Transverse colon (tissue), 4 donors: Measurements from ENCODE around the gene RPS24. TPM values are rescaled to one million over a fixed set of nuclear protein-coding genes. Genes with fewer than 3 reads are reported as not detected.

Experiments used
- DNase-seq: peaks from one replicate; pipeline ENCODE4 v3.0.0-alpha.2; 2019
- H3K27ac ChIP-seq, 4 donors: fragments of 200-600 bp; sonication (generic); 2 replicates each; pipeline ENCODE4 v1.5.1; 2016 to 2018; ENCODE audit warnings: inconsistent platforms in 4 of 4
- H3K27me3 ChIP-seq: fragments of 200-600 bp; sonication (generic); 2 replicates; pipeline ENCODE4 v1.5.1; 2017; ENCODE audit warnings: inconsistent platforms
- H3K36me3 ChIP-seq, 4 donors: fragments of 200-600 bp; sonication (generic); 2 replicates each; pipeline ENCODE4 v1.5.1; 2017 to 2019; ENCODE audit warnings: inconsistent platforms in 4 of 4
- H3K4me1 ChIP-seq, 4 donors: fragments of 200-600 bp; sonication (generic); 2 replicates each; pipeline ENCODE4 v1.5.1; 2017 to 2020; ENCODE audit warnings: inconsistent platforms in 4 of 4
- H3K4me3 ChIP-seq, 4 donors: fragments of 200-600 bp; sonication (generic); 1 replicate in 1 of 4; 2 replicates in 3 of 4; pipeline versions ENCODE4 v1.5.1 to v1.6.1; 2017 to 2019; ENCODE audit warnings: inconsistent platforms in 4 of 4
- H3K9me3 ChIP-seq, 2 donors: fragments of 200-600 bp; sonication (generic); 2 replicates each; pipeline ENCODE4 v1.5.1; 2017 to 2019; ENCODE audit warnings: inconsistent platforms in 2 of 2
- EP300 ChIP-seq: sonication (generic); formaldehyde crosslinking; IDR thresholded peaks from one replicate; pipeline ENCODE4 v1.6.1; 2017; ENCODE audit warnings: antibody characterized with exemption, low read depth
- POLR2A ChIP-seq: fragments of 450-650 bp; IDR thresholded peaks from one replicate; pipeline ENCODE4 v1.6.1; 2016; ENCODE audit warnings: antibody characterized with exemption, mild to moderate bottlenecking, moderate library complexity
- POLR2AphosphoS5 ChIP-seq, 3 donors: sonication (generic); formaldehyde crosslinking; IDR thresholded peaks; one replicate each; pipeline ENCODE4 v1.6.1; 2016; ENCODE audit warnings: antibody characterized with exemption in 3 of 3
- WGBS, 2 donors: methylation state at CpG; one replicate each; pipeline ENCODE4 v1.1.5; 2018; ENCODE audit warnings: low coverage in 1 of 2; 5-methylcytosine and 5-hydroxymethylcytosine counted together
- in situ Hi-C, 4 donors: fragments of 200-750 bp; cut with MboI; loops; one replicate each; pipeline versions ENCODE4 v1.15.0 to v1.15.1; 2017; ENCODE audit warnings: low sequenced_read_pairs in 3 of 4, low pct_ligation_motif_present in 1 of 4, low pct_unique_long_range_greater_than_20kb in 1 of 4
- intact Hi-C: fragments of 100-400 bp; cut with DNase I; formaldehyde crosslinking; loops from one replicate; pipeline ENCODE4 v1.15.1; 2023; ENCODE audit warnings: low total_unique reads
- total RNA-seq, 4 donors: library from RNA; depleted of rRNA; stranded (reverse); fragments of >200 nt; gene quantifications; one replicate each; pipeline ENCODE4 v1.1.0, GENCODE V29; 2016
- TF ChIP-seq, protein P1 (sequence below), 5 experiments: fragments of 200-600 bp in 3 of 5; fragments of 450-650 bp in 2 of 5; sonication (generic) in 3 of 5; IDR thresholded peaks; 1 replicate in 2 of 5; 2 replicates in 3 of 5; pipeline ENCODE4 v1.5.1; 2016 to 2017; ENCODE audit warnings: antibody characterized with exemption in 5 of 5, inconsistent platforms in 3 of 5, mild to moderate bottlenecking in 2 of 5, moderate library complexity in 1 of 5

RPS24 gene
- total RNA-seq, 4 donors from 2014 or later = 562 to 2,370 (median 1,752) TPM

DNA sequence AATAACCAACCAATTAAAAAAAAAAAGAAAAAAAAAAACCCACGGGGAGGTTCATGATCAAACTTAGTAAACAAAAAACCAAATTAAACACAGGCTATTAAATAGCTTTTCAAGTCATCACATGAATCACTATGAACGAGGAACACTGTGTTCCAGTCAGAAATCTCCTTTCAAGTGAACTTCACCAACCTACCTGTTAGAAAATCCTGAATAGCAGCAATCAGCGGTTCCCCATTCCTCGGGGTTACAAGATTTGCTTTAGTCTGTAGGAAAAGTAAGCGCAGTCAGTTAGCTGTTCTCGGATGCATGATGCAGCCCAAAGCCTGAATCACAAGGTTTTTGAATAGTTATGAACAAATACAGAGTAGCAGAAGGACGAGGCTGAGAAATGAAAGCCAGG is 23.4 kb upstream of the RPS24 start:
- 81 to 85% methylated on average over 6 to 7 of the region's 7 CpGs for WGBS, 2 donors
- H3K27ac ChIP-seq = no peak overlapping the region
- intact Hi-C loops = no loop called here
- no peaks in the 10 kb centered on the region for H3K4me1 ChIP-seq
- TF ChIP-seq, protein P1, sequence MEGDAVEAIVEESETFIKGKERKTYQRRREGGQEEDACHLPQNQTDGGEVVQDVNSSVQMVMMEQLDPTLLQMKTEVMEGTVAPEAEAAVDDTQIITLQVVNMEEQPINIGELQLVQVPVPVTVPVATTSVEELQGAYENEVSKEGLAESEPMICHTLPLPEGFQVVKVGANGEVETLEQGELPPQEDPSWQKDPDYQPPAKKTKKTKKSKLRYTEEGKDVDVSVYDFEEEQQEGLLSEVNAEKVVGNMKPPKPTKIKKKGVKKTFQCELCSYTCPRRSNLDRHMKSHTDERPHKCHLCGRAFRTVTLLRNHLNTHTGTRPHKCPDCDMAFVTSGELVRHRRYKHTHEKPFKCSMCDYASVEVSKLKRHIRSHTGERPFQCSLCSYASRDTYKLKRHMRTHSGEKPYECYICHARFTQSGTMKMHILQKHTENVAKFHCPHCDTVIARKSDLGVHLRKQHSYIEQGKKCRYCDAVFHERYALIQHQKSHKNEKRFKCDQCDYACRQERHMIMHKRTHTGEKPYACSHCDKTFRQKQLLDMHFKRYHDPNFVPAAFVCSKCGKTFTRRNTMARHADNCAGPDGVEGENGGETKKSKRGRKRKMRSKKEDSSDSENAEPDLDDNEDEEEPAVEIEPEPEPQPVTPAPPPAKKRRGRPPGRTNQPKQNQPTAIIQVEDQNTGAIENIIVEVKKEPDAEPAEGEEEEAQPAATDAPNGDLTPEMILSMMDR (IDR thresholded peaks at IDR 0.05) = no peak
- TF ChIP-seq POLR2AphosphoS5 (IDR thresholded peaks at IDR 0.05) (no peak), POLR2A (no peak), EP300 (no peak)
- H3K27me3 ChIP-seq = no peaks in the 10 kb centered on the region
- peaks cover 0 to 86% (median 34%) of the 10 kb centered on the region in 4 donors for H3K36me3 ChIP-seq
- no peak for DNase-seq
- no peaks in the 10 kb centered on the region for H3K9me3 ChIP-seq
- in situ Hi-C loops = loop anchor here in 1 of 4 donors (25.0 kb wide), 1 partner anchor 173 kb away; no protein-coding TSS in a partner anchor
- no peak overlapping the region for H3K4me3 ChIP-seq

DNA sequence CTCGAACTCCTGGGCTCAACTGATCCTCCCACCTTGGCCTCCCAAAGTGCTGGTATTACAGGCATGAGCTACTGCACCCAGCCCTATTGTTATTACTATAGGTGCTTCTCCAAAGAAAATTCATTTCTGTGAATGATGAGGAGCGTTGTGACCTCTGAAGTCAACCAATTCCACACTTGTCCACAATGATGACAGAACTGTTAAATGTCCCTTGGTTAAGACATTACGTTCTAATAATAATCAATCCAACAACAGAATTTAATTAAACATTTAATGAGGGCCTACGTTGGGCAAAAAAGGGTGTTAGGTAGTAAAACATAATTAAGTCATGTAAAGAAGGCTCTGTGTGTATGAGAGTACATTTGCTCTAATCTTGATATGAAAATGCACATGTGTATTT is 22.6 kb upstream of the RPS24 start:
- no peak overlapping the region for H3K4me3 ChIP-seq
- H3K4me1 ChIP-seq = no peaks in the 10 kb centered on the region
- intact Hi-C loops (no loop called here), in situ Hi-C loops (loop anchor here in 1 of 4 donors (25.0 kb wide), 1 partner anchor 174 kb away; no protein-coding TSS in a partner anchor)
- WGBS, 2 donors = 87 to 94% methylated on average over 3 to 4 of the region's 4 CpGs
- no peak for DNase-seq
- no peaks in the 10 kb centered on the region for H3K9me3 ChIP-seq
- H3K36me3 ChIP-seq = peaks cover 0 to 87% (median 34%) of the 10 kb centered on the region in 4 donors
- H3K27ac ChIP-seq = no peak overlapping the region
- H3K27me3 ChIP-seq = no peaks in the 10 kb centered on the region
- TF ChIP-seq POLR2AphosphoS5 (IDR thresholded peaks at IDR 0.05) (no peak), EP300 (no peak), POLR2A (no peak)
- TF ChIP-seq, protein P1 (IDR thresholded peaks at IDR 0.05) = no peak

DNA sequence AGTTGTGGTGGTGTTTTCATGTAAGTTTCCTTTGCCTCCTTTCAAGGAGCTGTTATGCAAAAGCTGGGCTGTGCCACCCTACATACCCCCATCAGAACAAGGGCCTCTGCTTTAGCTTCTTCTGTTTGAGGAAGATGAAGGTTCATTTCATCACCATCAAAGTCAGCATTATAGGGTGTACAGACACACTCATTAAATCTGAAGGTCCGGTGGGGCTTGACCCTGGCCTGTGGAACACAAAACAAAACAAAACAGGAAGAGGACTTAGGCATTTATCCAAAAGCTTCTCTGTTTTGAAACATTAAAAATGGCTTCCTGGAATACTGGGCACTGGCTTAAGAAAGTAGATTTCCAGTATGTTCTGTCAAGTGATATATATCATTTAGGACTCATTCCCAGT is 20.1 kb upstream of the RPS24 start:
- no peak for DNase-seq
- intact Hi-C loops = no loop called here
- 86% methylated on average over 1 of the region's 1 CpG; no CpG with 5 or more reads in 1 of the 2 donors for WGBS, 2 donors
- no peak overlapping the region for H3K27ac ChIP-seq
- no peaks in the 10 kb centered on the region for H3K27me3 ChIP-seq
- no peaks in the 10 kb centered on the region for H3K4me1 ChIP-seq
- no peak overlapping the region for H3K4me3 ChIP-seq
- no peaks in the 10 kb centered on the region for H3K9me3 ChIP-seq
- peaks cover 0 to 88% (median 37%) of the 10 kb centered on the region in 4 donors for H3K36me3 ChIP-seq
- in situ Hi-C loops = loop anchor here in 1 of 4 donors (25.0 kb wide), 1 partner anchor 176 kb away; no protein-coding TSS in a partner anchor
- TF ChIP-seq, protein P1 (IDR thresholded peaks at IDR 0.05) = no peak
- no peak for TF ChIP-seq POLR2AphosphoS5 (IDR thresholded peaks at IDR 0.05)
- no peak for TF ChIP-seq EP300
- TF ChIP-seq POLR2A = no peak

DNA sequence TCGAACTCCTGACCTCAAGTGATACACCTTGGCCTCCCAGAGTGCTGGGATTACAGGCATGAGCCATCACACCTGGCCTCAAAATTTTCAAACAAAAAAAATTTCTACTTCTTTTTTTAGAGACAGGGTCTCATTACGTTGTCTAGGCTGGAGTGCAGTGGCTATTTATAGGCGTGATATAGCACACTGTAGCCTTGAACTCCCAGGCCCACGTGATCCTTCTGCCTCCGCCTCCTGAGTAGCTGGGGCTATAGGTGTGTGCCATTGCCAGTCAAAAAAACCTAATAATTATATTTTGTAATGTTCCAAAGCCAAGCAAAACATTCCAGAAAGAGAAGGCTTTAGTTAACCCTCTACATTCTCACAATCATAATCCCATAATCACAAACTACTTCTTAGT is 18.1 kb upstream of the RPS24 start:
- Histone ChIP-seq H3K27ac (no peak overlapping the region), H3K4me1 (no peaks in the 10 kb centered on the region), H3K9me3 (no peaks in the 10 kb centered on the region), H3K27me3 (no peaks in the 10 kb centered on the region), H3K4me3 (no peak overlapping the region), H3K36me3 (peaks cover 0 to 95% (median 47%) of the 10 kb centered on the region in 4 donors)
- no peak for DNase-seq
- intact Hi-C loops = no loop called here
- WGBS, 2 donors = 86 to 90% methylated on average over 5 of the region's 5 CpGs
- in situ Hi-C loops = loop anchor here in 1 of 4 donors (25.0 kb wide), 1 partner anchor 178 kb away; no protein-coding TSS in a partner anchor
- TF ChIP-seq POLR2A (no peak), POLR2AphosphoS5 (IDR thresholded peaks at IDR 0.05) (no peak), EP300 (no peak)
- TF ChIP-seq, protein P1 (IDR thresholded peaks at IDR 0.05) = no peak
